T-helper 2 cell treated with Interferon-gamma antibody and Interleukin-4, amounts not matched to agents 5 μg/mL and 100 μg/mL, for 36 hours (primary cell): ENCODE data around the gene HOOK2.
"Not testable (repeated sequence)": the region's sequence is repeated elsewhere in the genome, so short reads cannot be mapped to it uniquely, and the experiment has no call there.

Experiments
- DNase-seq: peaks from one replicate; pipeline ENCODE4 v3.0.0; 2021; ENCODE audit warnings: low spot score
- H3K27ac Mint-ChIP-seq: one replicate; pipeline ENCODE4 v1.8.0; 2021; ENCODE audit warnings: mild to moderate bottlenecking, mixed read lengths
- H3K27me3 Mint-ChIP-seq: one replicate; pipeline ENCODE4 v1.8.0; 2021; ENCODE audit warnings: low read depth, mixed read lengths
- H3K36me3 Mint-ChIP-seq: one replicate; pipeline ENCODE4 v1.8.0; 2021; ENCODE audit warnings: low read depth, mixed read lengths
- H3K4me1 Mint-ChIP-seq: one replicate; pipeline ENCODE4 v1.8.0; 2021; ENCODE audit warnings: low read depth, mixed read lengths
- H3K4me3 Mint-ChIP-seq: one replicate; pipeline ENCODE4 v1.8.0; 2022; ENCODE audit warnings: mild to moderate bottlenecking, moderate library complexity, mixed read lengths
- H3K9me3 Mint-ChIP-seq: one replicate; pipeline ENCODE4 v1.8.0; 2021; ENCODE audit warnings: mixed read lengths

Gene HOOK2

DNA sequence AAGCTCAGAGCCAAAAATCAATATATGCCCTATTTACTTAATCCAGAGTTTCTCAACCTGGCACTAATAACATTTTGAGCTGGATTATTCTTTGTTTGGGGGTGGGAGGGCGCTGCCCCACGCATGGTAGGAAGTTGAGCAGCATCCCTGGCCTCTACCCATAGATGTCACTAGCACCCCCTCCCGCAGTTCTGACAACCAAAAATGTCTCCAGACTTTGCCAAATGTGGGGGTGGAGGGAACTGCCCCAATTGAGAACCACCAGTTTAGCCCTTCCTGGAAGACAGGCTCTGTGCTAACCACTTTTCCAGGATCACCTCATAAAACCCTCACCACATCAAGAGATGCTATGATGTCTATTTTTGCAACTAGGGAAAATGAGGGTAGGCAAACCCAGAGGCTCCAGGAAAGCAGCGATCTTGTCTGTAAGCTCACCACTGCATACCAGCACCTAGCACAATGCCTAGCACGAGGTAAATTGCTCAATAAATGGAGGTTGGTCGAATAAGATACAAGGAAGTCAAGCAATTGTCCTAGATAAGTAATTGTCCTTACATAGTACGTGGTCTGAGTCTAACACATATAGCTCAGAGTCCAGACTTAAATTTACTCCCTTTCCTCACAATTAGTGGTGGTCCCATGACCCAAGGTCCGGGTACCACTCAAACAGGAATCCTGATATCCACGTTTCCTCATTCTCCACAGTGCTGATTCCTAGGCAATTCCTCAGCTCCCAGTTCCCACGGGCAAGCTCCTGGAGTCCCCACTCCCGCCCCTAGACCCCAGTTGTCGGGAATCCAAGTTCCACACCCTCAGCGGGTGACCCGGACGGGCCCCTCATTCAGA lies 41.8 kb downstream of the HOOK2 start:
- H3K36me3 Mint-ChIP-seq, result peaks cover 41% of the 10 kb centered on the region
- DNase-seq, result peak; percentile 66

DNA sequence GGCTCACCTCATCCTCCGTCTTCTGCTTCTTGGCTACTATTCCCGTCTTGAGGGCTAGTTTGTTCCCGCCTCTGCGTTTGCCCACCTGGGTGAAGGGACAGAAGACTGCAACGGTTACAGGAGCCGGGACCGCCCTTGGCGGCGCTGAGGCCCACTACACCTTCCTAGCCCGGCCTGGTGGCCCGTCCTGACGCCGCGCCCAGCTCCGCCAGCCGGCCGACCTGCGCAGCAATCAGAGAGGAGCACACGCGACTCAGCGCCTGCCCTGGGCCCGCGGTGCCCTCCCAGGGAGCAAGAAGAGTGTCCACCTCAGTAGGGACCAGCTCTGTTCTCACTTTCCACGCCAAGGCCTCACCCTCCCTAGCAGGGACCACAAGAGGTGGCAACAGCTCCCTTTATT lies 44.0 kb downstream of the HOOK2 start:
- Mint-ChIP-seq H3K4me1 (peaks cover 14% of the 10 kb centered on the region), H3K36me3 (peaks cover 48% of the 10 kb centered on the region), H3K27ac (no peak overlapping the region), H3K4me3 (no peak overlapping the region), H3K27me3 (no peaks in the 10 kb centered on the region), H3K9me3 (no peaks in the 10 kb centered on the region)
- no peak for DNase-seq

More for the DNA sequence above, 41.8 kb downstream of the HOOK2 start:
- Mint-ChIP-seq H3K27ac (peak overlapping the region; percentile 87), H3K27me3 (no peaks in the 10 kb centered on the region), H3K9me3 (no peaks in the 10 kb centered on the region), H3K4me3 (peak overlapping the region; percentile 85), H3K4me1 (peaks cover 29% of the 10 kb centered on the region)

DNA sequence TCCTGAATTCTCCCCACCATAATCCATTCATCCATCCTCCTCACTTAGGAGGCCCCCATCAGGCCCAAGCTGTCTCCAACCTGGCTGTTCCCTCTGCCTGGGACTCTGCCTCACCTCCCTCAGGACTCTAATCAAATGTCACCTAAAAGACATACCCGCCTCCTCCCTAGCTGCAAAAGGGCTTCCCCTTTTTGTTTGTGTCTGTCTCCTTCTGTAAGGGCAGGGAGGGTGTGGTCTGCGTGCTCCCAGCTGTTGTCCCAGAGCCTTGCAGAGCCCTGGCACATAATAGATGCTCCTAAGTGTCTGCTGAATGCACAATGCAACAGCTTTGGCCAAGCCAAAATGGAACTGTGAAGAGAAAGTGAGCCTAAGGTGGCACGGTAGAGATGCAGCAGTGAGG lies 45.3 kb downstream of the HOOK2 start:
- H3K4me1 Mint-ChIP-seq, result peaks cover 14% of the 10 kb centered on the region
- DNase-seq, result no peak
- no peak overlapping the region for H3K27ac Mint-ChIP-seq
- H3K36me3 Mint-ChIP-seq, result peaks cover 48% of the 10 kb centered on the region
- no peaks in the 10 kb centered on the region for H3K9me3 Mint-ChIP-seq
- no peak overlapping the region for H3K4me3 Mint-ChIP-seq
- H3K27me3 Mint-ChIP-seq, result no peaks in the 10 kb centered on the region

DNA sequence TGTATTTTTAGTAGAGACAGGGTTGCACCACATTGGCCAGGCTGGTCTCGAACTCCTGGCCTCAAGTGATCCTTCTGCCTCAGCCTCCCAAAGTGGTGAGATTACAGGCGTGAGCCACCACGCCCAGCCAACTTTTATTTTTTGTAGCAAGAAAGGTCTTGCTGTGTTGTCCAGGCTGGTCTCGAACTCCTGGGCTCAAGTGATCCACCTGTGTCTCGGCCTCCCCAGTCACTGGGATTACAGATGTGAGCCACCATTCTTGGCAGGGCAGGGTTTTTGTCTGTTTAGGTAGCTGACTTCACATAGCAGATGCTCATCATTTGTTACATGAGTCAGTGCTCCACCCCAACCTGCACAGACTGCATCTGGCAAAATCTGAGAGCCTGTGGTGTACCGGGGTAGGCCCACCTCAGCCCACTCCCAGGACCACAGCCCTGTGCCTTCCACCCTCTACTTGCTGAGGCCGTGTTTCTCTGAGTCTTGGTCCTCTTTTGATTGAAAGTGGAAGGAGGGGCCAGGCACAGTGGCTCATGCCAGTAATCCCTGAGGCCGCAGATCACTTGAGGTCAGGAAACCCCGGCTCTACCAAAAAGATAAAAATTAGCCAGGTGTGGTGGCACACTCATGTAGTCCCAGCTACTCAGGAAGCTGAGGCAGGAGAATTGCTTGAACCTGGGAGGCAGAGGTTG lies 47.5 kb downstream of the HOOK2 start:
- H3K27ac Mint-ChIP-seq, result no peak overlapping the region
- no peaks in the 10 kb centered on the region for H3K9me3 Mint-ChIP-seq
- H3K4me1 Mint-ChIP-seq, result peaks cover 14% of the 10 kb centered on the region
- no peaks in the 10 kb centered on the region for H3K27me3 Mint-ChIP-seq
- peaks cover 39% of the 10 kb centered on the region for H3K36me3 Mint-ChIP-seq
- no peak for DNase-seq
- no peak overlapping the region for H3K4me3 Mint-ChIP-seq

DNA sequence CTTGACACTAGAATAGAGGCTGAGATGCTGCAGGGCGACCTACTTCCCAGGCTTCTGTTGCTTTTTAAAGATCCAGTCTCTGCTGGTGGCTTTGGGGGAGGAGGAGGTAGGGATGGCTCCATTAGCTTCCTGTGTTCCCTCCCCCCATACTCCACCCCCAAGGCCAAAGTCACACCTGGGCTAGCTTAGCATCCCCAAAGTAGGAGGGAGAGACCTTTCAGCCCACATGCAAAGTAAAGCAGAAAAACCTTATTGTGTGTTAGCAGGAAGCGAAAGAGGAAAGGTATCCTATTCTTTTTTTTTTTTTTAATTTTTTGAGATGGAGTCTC lies 48.4 kb downstream of the HOOK2 start:
- Mint-ChIP-seq H3K36me3 (peaks cover 37% of the 10 kb centered on the region), H3K4me3 (no peak overlapping the region), H3K4me1 (peaks cover 11% of the 10 kb centered on the region), H3K27ac (no peak overlapping the region), H3K27me3 (no peaks in the 10 kb centered on the region), H3K9me3 (no peaks in the 10 kb centered on the region)
- no peak for DNase-seq

DNA sequence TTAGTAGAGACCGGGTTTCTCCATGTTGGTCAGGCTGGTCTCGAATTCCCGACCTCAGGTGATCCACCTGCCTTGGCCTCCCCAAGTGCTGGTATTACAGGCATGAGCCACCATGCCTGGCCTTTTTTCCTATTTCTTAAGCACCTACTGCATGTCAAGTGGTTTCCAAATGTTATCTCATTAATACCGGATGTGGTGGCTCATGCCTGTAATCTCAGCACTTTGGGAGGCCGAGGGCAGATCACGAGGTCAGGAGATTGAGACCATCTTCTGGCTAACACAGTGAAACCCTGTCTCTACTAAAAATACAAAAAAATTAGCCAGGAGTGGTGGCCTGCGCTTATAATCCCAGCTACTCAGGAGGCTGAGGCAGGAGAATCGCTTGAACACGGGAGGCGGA lies 49.7 kb downstream of the HOOK2 start:
- H3K27me3 Mint-ChIP-seq, result not testable (repeated sequence)

DNA sequence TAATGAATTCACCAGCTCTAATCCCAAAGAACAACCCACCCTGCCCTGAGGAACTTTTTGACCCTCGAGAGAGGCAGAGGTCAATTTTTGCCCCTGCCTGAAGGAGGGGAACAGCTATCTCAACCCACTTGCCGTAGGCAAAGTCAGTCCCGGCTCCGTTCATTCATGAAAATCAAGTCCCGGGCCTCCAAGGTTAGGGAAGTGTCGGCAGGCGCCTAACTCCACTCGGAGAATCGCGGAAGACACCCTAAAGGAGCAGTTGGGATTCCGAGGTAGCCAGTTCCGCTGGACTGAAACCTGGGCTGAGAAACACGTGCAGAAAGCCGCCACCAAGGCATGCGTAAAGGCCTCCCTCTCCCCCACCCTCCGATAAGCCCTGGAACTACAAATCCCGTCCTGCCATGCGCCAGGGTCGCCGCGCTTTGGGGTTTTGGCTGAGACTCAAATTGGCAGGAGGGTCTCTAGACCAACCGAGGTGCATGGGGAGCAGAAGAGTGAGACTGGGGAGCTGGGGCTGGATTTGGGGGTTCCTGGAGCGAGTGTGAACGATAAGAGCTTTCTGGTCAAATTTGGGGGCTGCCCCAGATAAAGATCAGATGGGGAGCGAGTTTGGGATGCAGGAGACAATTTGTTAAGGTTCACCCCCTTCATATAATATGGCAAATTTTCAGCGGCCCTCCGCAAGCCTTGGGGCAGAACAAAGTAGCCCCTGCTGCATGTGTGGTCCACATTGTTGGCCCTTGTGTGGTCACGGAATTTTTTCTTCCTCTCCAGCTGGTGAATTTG lies 51.5 kb downstream of the HOOK2 start, which contains the start of gene TNPO2:
Gene TNPO2, minus strand, starts transcription at position 292 of the 786 bp plus-strand sequence. CDS start 2,955 bp downstream, outside the sequence.
- H3K27me3 Mint-ChIP-seq, result no peaks in the 10 kb centered on the region
- DNase-seq, result peak; percentile 74
- H3K36me3 Mint-ChIP-seq, result peaks cover 28% of the 10 kb centered on the region
- H3K4me1 Mint-ChIP-seq, result peaks cover 14% of the 10 kb centered on the region
- H3K27ac Mint-ChIP-seq, result peak within 1 kb of the TSS; percentile 79
- H3K4me3 Mint-ChIP-seq, result peak within 1 kb of the TSS; percentile 89
- H3K9me3 Mint-ChIP-seq, result no peaks in the 10 kb centered on the region

More for the DNA sequence above, 49.7 kb downstream of the HOOK2 start:
- peaks cover 16% of the 10 kb centered on the region for H3K4me1 Mint-ChIP-seq
- H3K4me3 Mint-ChIP-seq, H3K9me3 Mint-ChIP-seq, DNase-seq, H3K27ac Mint-ChIP-seq: not testable (repeated sequence)
- peaks cover 39% of the 10 kb centered on the region for H3K36me3 Mint-ChIP-seq

DNA sequence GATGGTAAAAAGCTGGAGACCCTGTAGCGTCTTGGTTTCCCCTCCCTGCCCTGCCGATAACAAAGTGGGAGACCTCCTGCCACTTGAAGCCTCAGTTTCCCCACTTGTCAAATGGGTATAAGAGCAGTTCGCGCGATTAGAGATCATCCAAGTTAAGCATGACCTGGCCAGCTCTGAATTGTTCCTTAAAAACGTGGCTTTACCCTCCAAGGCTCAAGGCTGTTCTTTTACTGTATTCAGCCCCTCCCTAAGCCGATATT lies 52.0 kb downstream of the HOOK2 start:
- Mint-ChIP-seq H3K27ac (peak overlapping the region; percentile 79), H3K36me3 (peaks cover 30% of the 10 kb centered on the region), H3K4me1 (peaks cover 14% of the 10 kb centered on the region), H3K4me3 (peak overlapping the region; percentile 89), H3K9me3 (no peaks in the 10 kb centered on the region), H3K27me3 (no peaks in the 10 kb centered on the region)
- no peak for DNase-seq

DNA sequence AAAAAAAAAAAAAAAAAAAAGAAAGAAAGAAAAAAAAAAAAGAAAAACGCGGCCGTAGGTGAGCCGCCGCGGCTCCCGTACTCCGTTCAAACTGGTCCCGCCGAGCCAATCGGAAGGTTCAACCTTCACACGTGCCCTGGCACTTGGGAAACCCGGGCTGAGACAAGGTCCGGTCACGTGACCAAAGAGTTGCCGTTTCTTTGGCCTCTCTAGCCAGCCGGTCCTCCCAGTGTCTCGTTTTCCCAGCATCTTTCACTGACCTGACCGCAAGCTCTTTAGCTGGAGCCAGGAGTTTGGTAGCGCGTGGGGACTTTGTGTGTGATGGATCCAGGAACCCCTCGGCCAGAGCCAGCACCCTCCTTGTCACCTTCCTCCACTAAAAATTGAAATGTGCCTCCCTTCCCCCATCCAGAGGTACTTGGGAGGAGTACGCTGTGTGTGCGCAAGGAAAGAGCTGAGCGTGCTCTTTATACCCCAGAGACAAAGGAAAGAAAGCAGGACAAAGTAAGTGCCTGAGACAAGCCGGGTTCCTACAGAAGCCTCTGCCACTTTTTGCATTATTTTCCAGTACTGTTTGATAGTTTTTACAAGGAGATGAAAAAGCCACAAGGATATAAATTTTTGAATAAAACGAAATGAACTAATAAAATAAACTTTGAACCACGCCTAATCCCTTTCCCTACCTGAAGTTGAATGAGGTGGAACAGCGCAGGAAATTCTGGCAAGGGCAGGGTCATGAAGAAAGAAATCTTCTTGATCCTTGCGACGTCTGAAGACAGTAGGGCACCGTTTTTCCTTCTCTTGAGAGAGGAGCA lies 52.6 kb downstream of the HOOK2 start:
- Mint-ChIP-seq H3K27me3 (no peaks in the 10 kb centered on the region), H3K27ac (peak overlapping the region; percentile 79), H3K4me3 (peak overlapping the region; percentile 89), H3K4me1 (peaks cover 14% of the 10 kb centered on the region), H3K9me3 (no peaks in the 10 kb centered on the region), H3K36me3 (peaks cover 26% of the 10 kb centered on the region)
- peak; percentile 94 for DNase-seq

DNA sequence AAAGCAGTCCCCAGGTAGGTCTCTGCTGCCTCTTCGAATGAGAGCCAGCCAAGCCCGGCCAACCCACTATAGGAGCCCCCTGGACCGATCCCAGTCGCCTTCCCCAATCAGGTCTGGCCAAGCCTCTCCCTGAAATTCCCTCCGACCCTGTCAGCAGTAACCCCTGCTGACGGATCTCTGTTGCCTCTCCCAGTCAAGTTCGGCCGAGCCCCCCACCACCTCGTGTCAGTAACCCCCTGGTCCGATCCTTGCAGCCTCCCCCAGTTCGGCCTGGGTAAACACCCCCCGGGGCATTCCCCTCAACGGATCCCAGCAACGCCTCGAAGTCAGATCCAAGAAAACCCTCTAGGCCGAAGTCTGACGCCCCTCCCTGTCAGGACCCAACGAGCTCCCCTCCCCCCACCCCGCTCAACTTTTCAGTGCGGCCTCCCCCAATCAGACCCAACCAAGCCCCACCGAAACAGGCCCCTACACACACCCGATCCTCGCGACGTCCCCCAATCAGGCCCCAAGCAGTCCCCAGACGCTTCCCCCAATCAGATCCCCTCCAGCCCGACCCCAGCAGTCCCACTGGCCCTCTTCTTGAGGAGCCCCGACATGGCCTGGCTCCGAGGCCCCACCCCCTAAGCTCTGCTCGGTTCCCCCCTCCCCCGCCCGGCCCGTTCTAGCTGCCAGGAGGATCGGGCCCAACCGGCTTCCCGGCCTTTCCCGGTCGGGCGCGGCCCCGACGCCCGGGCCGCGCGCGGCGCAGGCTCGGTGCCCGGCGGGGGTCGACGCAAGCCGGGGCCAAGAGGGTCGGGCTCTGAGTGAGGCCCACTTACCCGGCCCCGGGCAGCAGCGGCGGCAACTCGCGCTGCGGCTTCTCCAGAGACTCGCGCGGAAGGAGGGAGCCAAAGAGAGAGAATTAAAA lies 53.4 kb downstream of the HOOK2 start:
- H3K4me1 Mint-ChIP-seq, result peaks cover 14% of the 10 kb centered on the region
- H3K9me3 Mint-ChIP-seq, result no peaks in the 10 kb centered on the region
- H3K4me3 Mint-ChIP-seq, result peak overlapping the region; percentile 97
- H3K27ac Mint-ChIP-seq, result peak overlapping the region; percentile 91
- H3K36me3 Mint-ChIP-seq, result peaks cover 23% of the 10 kb centered on the region
- peak; percentile 15 for DNase-seq
- H3K27me3 Mint-ChIP-seq, result no peaks in the 10 kb centered on the region

DNA sequence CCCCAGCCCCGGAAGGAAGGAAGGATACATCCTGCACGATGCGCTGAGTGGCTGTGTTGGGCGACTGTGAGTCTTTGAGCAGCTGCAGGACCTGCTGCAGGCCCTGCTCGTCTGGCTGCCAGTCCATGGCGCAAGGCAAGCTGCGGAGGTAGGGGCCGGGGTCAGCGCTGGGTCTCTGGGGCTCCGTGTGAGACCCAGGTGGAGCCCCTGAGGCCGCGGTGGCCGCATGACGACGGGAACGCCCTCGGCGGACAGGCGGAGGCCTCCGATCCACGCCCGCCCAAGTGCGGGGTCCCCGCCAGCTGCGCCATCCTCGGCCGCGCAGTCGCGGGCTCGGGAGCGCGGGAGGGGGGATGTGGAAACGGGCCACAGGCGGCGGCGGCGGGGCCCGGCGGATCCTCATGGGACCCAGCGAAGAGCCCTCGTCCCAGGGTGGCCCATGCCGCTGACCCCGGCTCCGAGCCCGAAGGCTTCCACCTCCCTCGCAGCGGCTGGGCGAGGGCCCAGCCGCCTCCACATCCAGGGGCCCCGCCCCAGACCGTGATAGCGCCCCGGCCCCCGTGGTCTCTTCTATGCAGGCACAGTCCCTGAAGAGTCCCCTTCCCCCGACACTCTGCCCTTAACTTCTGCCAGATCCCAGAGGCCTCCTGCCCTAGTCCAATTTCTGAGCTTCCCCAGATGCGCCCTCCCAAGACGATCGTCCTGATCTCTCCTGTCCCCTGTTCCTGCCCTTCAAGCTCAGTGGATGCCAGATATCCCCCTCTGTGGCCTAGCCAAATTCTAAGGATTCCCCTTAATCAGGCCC lies 54.3 kb downstream of the HOOK2 start:
- Mint-ChIP-seq H3K4me3 (peak overlapping the region; percentile 97), H3K4me1 (peaks cover 14% of the 10 kb centered on the region), H3K9me3 (no peaks in the 10 kb centered on the region), H3K36me3 (peaks cover 27% of the 10 kb centered on the region), H3K27ac (peak overlapping the region; percentile 91), H3K27me3 (no peaks in the 10 kb centered on the region)
- DNase-seq, result no peak

DNA sequence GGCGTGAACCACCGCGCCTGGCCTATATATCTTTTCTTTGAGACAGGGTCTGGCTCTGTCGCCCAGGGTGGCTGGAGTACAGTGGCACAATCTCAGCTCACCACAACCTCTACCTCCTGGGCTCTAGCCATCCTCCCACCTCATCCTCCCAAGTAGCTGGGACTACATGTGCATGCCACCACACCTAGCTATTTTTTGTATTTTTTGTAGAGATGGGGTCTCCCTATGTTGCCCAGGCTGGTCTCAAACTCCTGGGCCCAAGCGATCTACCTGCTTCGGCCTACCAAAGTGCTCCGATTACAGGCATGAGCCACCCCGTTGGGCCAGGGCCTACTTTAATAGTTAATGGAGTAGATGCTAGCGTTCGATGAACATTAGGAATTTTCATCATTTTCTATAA lies 55.1 kb downstream of the HOOK2 start:
- peak overlapping the region; percentile 76 for H3K27ac Mint-ChIP-seq
- no peak for DNase-seq
- no peaks in the 10 kb centered on the region for H3K27me3 Mint-ChIP-seq
- no peaks in the 10 kb centered on the region for H3K9me3 Mint-ChIP-seq
- peaks cover 27% of the 10 kb centered on the region for H3K36me3 Mint-ChIP-seq
- peaks cover 14% of the 10 kb centered on the region for H3K4me1 Mint-ChIP-seq
- H3K4me3 Mint-ChIP-seq, result peak overlapping the region; percentile 85
